Activated naive CD4-positive, alpha-beta T cell treated with anti-CD3 and anti-CD28 coated beads, Interleukin-2, amount 50 U/mL, for 72 hours (primary cell): Measurements from ENCODE around the gene PMFBP1. TPM values are rescaled to one million over a fixed set of nuclear protein-coding genes. Genes with fewer than 3 reads are reported as not detected.

ENCODE experiments used
- total RNA-seq, 2 donors: library from RNA; stranded (reverse); gene quantifications; one replicate each; pipeline ENCODE4 v1.2.3, GENCODE V29; 2022

Gene PMFBP1
- total RNA-seq, 2 donors from 2014 or later: 0.16 to 3.1 TPM

Other genes with a start within 250 kb of the PMFBP1 start
- under 1 TPM; 0.07 to 0.10 TPM for gene PKD1L3, start 171.8 kb downstream of the PMFBP1 start, total RNA-seq
- gene DHODH, start 163.4 kb downstream of the PMFBP1 start, total RNA-seq: 10 to 100 TPM; 16.8 to 18.7 TPM
- not detected for gene HP, start 117.7 kb downstream of the PMFBP1 start, total RNA-seq
- not detected for gene HPR, start 108.9 kb downstream of the PMFBP1 start, total RNA-seq
- gene TXNL4B, start 78.5 kb downstream of the PMFBP1 start, total RNA-seq: 10 to 100 TPM; 18.0 to 25.5 TPM
- 100 to 1,000 TPM in 1 of 2 donors, 10 to 100 TPM in 1; 81.2 to 119 TPM for gene DHX38, start 78.3 kb downstream of the PMFBP1 start, total RNA-seq